Parathyroid adenoma (tissue), 2 donors: ENCODE results near the gene OAS3.

Experiments used
- H2AFZ ChIP-seq: fragments of 300-600 bp; sonication (generic); one replicate; pipeline ENCODE4 v1.7.0; 2017; ENCODE audit warnings: antibody characterized with exemption, mild to moderate bottlenecking
- H3K27ac ChIP-seq: fragments of 300-600 bp; sonication (generic); one replicate; pipeline ENCODE4 v1.7.0; 2017
- H3K27me3 ChIP-seq: fragments of 300-600 bp; sonication (generic); one replicate; pipeline ENCODE4 v1.7.0; 2017; ENCODE audit warnings: low read length; ENCODE audit not compliant: control insufficient read depth, insufficient read depth
- H3K36me3 ChIP-seq: fragments of 300-600 bp; sonication (generic); one replicate; pipeline ENCODE4 v1.7.0; 2017; ENCODE audit warnings: low read length; ENCODE audit not compliant: control insufficient read depth, insufficient read depth
- H3K4me1 ChIP-seq: fragments of 300-600 bp; sonication (generic); one replicate; pipeline ENCODE4 v1.7.0; 2017; ENCODE audit warnings: control low read depth
- H3K4me2 ChIP-seq: fragments of 300-600 bp; sonication (generic); one replicate; pipeline ENCODE4 v1.7.0; 2017; ENCODE audit warnings: low read length
- H3K4me3 ChIP-seq: fragments of 300-600 bp; sonication (generic); one replicate; pipeline ENCODE4 v1.7.0; 2017; ENCODE audit warnings: low read depth, low read length
- H3K79me2 ChIP-seq: fragments of 300-600 bp; sonication (generic); one replicate; pipeline ENCODE4 v1.7.0; 2017; ENCODE audit warnings: control low read depth
- H3K9ac ChIP-seq: fragments of 300-600 bp; sonication (generic); one replicate; pipeline ENCODE4 v1.7.0; 2017; ENCODE audit warnings: mild to moderate bottlenecking
- H3K9me3 ChIP-seq: fragments of 300-600 bp; sonication (generic); one replicate; pipeline ENCODE4 v1.7.0; 2017; ENCODE audit warnings: low read length; ENCODE audit not compliant: control insufficient read depth
- TF ChIP-seq, protein P1 (sequence below): fragments of 300-600 bp; sonication (generic); IDR thresholded peaks from one replicate; pipeline ENCODE4 v1.7.0; 2017; ENCODE audit warnings: antibody characterized with exemption, mild to moderate bottlenecking
- donor health status: primary hyperparathyroidism.

OAS3 gene

DNA sequence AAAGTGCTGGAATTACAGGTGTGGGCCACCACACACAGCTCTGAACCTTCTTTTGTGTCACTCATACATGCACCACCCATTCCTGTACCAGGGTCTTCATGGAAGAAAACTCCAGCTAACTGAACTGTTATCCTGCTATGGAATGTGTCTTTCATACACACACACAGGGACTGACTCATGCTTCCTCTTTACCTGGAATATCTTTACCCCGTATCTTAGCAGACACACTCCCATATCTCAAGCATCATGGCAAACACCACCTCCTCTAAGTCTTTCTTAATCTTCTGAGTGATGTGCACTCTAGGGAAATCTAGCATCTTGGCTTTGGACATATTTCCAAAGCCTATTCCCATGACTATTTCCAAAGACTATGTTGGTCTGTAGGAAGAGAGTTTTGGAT lies 83.2 kb downstream of the OAS3 start:
- Histone ChIP-seq H3K36me3 (no peaks in the 10 kb centered on the region), H3K9ac (no peak overlapping the region), H3K27me3 (no peaks in the 10 kb centered on the region), H3K27ac (no peak overlapping the region), H3K4me2 (no peak overlapping the region), H3K9me3 (no peaks in the 10 kb centered on the region), H3K4me3 (no peak overlapping the region), H3K4me1 (peaks cover 15% of the 10 kb centered on the region), H3K79me2 (no peaks in the 10 kb centered on the region), H2AFZ (no peak overlapping the region)
- TF ChIP-seq, protein P1, sequence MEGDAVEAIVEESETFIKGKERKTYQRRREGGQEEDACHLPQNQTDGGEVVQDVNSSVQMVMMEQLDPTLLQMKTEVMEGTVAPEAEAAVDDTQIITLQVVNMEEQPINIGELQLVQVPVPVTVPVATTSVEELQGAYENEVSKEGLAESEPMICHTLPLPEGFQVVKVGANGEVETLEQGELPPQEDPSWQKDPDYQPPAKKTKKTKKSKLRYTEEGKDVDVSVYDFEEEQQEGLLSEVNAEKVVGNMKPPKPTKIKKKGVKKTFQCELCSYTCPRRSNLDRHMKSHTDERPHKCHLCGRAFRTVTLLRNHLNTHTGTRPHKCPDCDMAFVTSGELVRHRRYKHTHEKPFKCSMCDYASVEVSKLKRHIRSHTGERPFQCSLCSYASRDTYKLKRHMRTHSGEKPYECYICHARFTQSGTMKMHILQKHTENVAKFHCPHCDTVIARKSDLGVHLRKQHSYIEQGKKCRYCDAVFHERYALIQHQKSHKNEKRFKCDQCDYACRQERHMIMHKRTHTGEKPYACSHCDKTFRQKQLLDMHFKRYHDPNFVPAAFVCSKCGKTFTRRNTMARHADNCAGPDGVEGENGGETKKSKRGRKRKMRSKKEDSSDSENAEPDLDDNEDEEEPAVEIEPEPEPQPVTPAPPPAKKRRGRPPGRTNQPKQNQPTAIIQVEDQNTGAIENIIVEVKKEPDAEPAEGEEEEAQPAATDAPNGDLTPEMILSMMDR, result no peak
